ENCODE measurements around the gene PRRT1B.

DNA sequence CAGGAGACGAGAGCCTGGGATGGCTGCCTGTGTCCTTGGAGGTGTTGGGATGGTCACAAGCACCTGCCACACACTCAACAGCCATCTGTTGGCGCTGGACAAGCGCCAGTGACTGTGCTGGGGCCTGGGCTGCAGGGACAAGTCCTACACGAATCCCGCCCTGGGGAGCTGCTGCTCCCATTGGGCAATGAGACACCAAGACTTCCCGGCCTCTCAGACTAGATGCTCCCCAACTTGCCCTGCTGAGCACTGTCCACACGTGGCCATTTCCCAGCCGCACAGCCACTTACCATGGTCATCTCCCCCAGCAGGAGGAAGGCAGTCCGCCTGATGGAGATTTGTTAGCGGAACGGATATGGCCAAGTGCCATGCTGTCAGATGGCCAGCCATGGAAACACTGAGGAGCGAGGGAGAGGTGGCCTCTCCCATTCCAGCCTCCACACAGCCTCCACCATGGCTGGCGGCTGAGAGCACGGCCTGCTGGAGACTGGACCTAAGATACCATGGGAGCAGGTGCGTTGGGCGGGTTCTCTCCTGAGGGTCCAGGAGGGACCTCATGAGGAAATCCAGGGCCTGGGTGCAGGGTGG, 43.9 kb downstream of the PRRT1B start:
- TF ChIP-seq POLR2A (IDR thresholded peaks at IDR 0.05) (no peak), EP300 (IDR thresholded peaks at IDR 0.05; ENCODE audit: low read depth) (no peak)
- TF ChIP-seq, protein P1, sequence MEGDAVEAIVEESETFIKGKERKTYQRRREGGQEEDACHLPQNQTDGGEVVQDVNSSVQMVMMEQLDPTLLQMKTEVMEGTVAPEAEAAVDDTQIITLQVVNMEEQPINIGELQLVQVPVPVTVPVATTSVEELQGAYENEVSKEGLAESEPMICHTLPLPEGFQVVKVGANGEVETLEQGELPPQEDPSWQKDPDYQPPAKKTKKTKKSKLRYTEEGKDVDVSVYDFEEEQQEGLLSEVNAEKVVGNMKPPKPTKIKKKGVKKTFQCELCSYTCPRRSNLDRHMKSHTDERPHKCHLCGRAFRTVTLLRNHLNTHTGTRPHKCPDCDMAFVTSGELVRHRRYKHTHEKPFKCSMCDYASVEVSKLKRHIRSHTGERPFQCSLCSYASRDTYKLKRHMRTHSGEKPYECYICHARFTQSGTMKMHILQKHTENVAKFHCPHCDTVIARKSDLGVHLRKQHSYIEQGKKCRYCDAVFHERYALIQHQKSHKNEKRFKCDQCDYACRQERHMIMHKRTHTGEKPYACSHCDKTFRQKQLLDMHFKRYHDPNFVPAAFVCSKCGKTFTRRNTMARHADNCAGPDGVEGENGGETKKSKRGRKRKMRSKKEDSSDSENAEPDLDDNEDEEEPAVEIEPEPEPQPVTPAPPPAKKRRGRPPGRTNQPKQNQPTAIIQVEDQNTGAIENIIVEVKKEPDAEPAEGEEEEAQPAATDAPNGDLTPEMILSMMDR (IDR thresholded peaks at IDR 0.05): no peak

Data from transverse colon (tissue), 3 donors.